ENCODE data around the gene IGLL1. TPM values are rescaled to one million over a fixed set of nuclear protein-coding genes. Genes with fewer than 3 reads are reported as not detected.

The IGLL1 gene
- total RNA-seq, 4 donors from 2014 or later: not detected

GRCh38 chr22:23580576-23581259 is 628 bp upstream of the IGLL1 start:
- TF ChIP-seq EP300 (IDR thresholded peaks at IDR 0.05) (no peak), POLR2A (IDR thresholded peaks at IDR 0.05) (no peak), POLR2AphosphoS5 (IDR thresholded peaks at IDR 0.05) (no peak)
- Histone ChIP-seq H3K4me3 (no peak overlapping the region), H3K27me3 (peaks cover 4% of the 10 kb centered on the region), H3K27ac (no peak overlapping the region), H3K4me1 (no peaks in the 10 kb centered on the region), H3K9me3 (no peaks in the 10 kb centered on the region), H3K36me3 (no peaks in the 10 kb centered on the region)
- 61% methylated on average over 7 of the region's 11 CpGs for WGBS
- no peak for DNase-seq (ENCODE audit: low spot score in 2 of 2)

- Histone ChIP-seq H3K4me1 (no peaks in the 10 kb centered on the region), H3K9me3 (no peaks in the 10 kb centered on the region), H3K27me3 (peaks cover 4% of the 10 kb centered on the region), H3K36me3 (no peaks in the 10 kb centered on the region), H3K4me3 (no peak overlapping the region), H3K27ac (no peak overlapping the region)
- TF ChIP-seq EP300 (IDR thresholded peaks at IDR 0.05): no peak
- no peak for TF ChIP-seq POLR2A (IDR thresholded peaks at IDR 0.05)
- TF ChIP-seq POLR2AphosphoS5 (IDR thresholded peaks at IDR 0.05): no peak
- no peak for TF ChIP-seq CTCF (IDR thresholded peaks at IDR 0.05)
- DNase-seq (ENCODE audit: low spot score in 2 of 2): no peak
- 83% methylated on average over 5 of the region's 5 CpGs for WGBS
Observed at GRCh38 chr22:23579280-23579679, 810 bp downstream of the IGLL1 start.

DNA sequence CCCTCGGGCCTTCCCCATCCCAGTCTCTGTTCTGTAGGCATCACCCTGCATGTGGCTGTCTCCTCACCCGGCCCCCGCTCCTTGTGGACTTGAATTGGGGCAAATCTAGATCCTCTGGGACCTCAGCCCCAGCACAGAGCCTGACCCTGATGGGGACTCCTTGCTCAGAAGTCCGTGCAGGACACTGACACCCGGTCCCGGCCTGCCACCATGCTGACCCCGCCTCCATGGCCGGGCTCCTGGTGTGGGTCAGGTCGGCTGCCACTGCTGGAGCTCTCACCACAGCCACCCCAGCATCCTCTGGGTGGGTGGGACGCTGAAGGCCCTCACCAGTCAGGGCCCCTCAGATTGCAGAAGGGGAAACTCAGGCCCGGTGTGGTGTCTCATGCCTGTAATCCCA is 1.8 kb downstream of the IGLL1 start:
- H3K4me3 ChIP-seq: no peak overlapping the region
- H3K9me3 ChIP-seq: no peaks in the 10 kb centered on the region
- no peak for DNase-seq (ENCODE audit: low spot score in 2 of 2)
- no peaks in the 10 kb centered on the region for H3K36me3 ChIP-seq
- no peak overlapping the region for H3K27ac ChIP-seq
- no peak for TF ChIP-seq POLR2A (IDR thresholded peaks at IDR 0.05)
- no peak for TF ChIP-seq EP300 (IDR thresholded peaks at IDR 0.05)
- no peak for TF ChIP-seq CTCF (IDR thresholded peaks at IDR 0.05)
- TF ChIP-seq POLR2AphosphoS5 (IDR thresholded peaks at IDR 0.05): no peak
- WGBS: 83% methylated on average over 7 of the region's 11 CpGs
- peaks cover 4% of the 10 kb centered on the region for H3K27me3 ChIP-seq
- H3K4me1 ChIP-seq: no peaks in the 10 kb centered on the region

GRCh38 chr22:23576681-23577080 is 3.4 kb downstream of the IGLL1 start:
- H3K4me3 ChIP-seq: no peak overlapping the region
- WGBS: 65% methylated on average over 5 of the region's 5 CpGs
- H3K4me1 ChIP-seq: no peaks in the 10 kb centered on the region
- no peaks in the 10 kb centered on the region for H3K36me3 ChIP-seq
- H3K27me3 ChIP-seq: peaks cover 4% of the 10 kb centered on the region
- TF ChIP-seq EP300 (IDR thresholded peaks at IDR 0.05) (no peak), CTCF (IDR thresholded peaks at IDR 0.05) (no peak), POLR2AphosphoS5 (IDR thresholded peaks at IDR 0.05) (no peak), POLR2A (IDR thresholded peaks at IDR 0.05) (no peak)
- no peak overlapping the region for H3K27ac ChIP-seq
- no peaks in the 10 kb centered on the region for H3K9me3 ChIP-seq
- no peak for DNase-seq (ENCODE audit: low spot score in 2 of 2)

DNA sequence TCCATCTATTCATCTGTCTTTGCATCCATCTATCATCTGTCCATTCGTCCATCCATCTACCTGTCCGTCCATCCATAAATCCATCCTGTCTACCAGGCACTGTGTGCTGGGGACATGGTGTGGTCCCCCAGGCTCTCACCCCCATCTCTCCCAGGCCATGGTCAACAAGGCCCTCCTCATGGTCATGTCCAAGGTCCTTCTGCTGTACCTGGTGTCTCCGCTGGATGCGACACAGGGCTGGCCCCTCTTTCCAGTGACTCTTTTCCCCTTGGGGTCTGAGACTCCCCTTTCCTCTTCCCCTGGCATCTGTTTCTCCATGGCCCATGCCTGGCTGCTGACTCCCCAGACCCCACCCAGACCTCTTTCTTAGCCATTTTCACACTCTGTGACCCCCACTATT is 4.5 kb downstream of the IGLL1 start:
- WGBS: 92% methylated on average over 4 of the region's 4 CpGs

More for the DNA sequence above, 4.5 kb downstream of the IGLL1 start:
- TF ChIP-seq CTCF (IDR thresholded peaks at IDR 0.05) (no peak), POLR2AphosphoS5 (IDR thresholded peaks at IDR 0.05) (no peak), POLR2A (IDR thresholded peaks at IDR 0.05) (no peak), EP300 (IDR thresholded peaks at IDR 0.05) (no peak)
- Histone ChIP-seq H3K4me3 (no peak overlapping the region), H3K27me3 (peaks cover 4% of the 10 kb centered on the region), H3K36me3 (no peaks in the 10 kb centered on the region), H3K9me3 (no peaks in the 10 kb centered on the region), H3K4me1 (no peaks in the 10 kb centered on the region), H3K27ac (no peak overlapping the region)
- DNase-seq (ENCODE audit: low spot score in 2 of 2): peak in 1 of 2 donors; percentile 54
